G401.6 (cell line): ENCODE data around the gene FBXW5.

Source experiments
- FAIRE-seq: peaks from 2 replicates; lab custom pipeline; 2012; peaks lifted over from hg19 to GRCh38; lab: Jason Lieb, UNC

FBXW5 gene

GRCh38 chr9:136961279-136962065 lies 16.9 kb upstream of the FBXW5 start:
- no peak for FAIRE-seq

GRCh38 chr9:136960938-136961275 lies 16.4 kb upstream of the FBXW5 start:
- FAIRE-seq, result no peak

DNA sequence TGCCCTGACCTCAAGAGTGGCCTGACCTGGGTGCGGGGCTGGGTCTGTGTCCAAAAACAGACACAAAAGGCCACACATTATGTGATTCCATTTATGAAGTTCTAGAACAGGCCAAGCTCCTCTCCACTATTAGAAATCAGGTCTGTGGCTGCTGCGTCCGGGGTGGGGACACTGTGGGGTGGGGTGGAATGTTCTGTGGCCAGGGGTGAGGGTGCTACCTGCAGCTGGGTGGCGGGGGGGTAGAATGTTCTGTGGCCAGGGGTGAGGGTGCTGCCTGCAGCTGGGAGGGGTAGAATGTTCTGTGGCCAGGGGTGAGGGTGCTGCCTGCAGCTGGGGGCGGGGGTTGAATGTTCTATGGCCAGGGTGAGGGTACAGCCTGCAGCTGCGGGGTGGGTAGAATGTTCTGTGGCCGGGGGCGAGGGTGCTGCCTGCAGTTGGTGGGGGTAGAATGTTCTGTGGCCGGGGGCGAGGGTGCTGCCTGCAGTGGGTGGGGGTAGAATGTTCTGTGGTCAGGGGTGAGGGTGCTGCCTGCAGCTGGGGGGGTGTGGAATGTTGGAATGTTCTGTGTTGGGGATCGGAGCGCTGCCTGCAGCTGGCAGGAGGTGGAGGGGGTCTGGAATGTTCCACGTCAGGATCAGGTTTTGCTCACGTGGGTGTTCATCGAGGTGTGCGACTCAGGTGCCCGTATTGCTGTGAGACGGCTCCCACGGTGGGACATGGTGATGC lies 15.8 kb upstream of the FBXW5 start:
- FAIRE-seq, result no peak

DNA sequence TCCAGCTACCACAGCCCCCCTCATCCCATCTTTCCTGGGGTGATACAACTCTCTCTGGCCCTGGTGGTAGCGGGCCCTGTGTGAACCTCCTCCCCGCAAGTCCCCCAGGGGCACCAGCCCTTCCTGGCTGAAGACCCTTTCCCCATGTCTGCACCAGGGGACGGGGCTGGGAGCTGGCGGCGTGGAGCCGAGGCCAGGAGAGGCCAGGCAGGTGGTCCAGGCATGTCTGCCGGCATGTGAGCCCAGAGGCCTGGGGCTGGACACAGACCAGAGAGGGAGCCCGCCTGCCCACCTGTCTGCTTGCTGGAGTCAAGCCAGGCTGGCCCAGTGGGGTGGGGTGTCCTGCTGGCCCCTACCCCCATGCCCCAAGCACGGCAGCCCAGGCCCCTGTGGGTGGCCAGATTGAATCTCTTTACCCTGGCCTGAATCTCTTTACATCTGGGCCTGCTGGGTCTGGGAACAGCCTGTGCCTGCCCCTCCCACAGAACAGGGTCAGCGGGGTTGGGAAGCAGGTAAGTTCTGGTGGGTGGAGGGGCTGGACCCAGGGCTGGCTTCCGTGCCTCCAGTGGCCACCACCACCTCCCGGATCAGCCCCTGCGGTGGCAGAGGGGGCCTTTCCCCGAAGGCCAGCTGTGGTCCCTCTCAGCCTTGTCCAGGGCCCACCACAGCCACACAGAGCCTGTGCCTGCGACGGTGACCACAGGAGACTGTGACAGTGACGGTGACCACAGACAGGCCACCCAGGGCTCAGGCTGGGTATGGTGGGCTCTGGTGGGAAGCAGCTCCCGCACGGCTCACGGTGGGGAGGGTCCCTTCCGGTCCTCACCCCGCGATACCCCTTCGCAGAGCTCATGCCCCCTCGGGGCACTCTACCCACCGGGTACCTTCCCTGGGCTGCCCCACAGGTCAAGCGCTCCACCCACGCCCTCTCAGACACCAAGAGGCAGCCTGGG lies 14.6 kb upstream of the FBXW5 start:
- FAIRE-seq, result no peak

- no peak for FAIRE-seq
Observed at GRCh38 chr9:136958473-136958872, 13.9 kb upstream of the FBXW5 start.

- FAIRE-seq, result no peak
Observed at GRCh38 chr9:136957901-136958300, 13.4 kb upstream of the FBXW5 start.

GRCh38 chr9:136957461-136957860 lies 12.9 kb upstream of the FBXW5 start:
- FAIRE-seq, result no peak

DNA sequence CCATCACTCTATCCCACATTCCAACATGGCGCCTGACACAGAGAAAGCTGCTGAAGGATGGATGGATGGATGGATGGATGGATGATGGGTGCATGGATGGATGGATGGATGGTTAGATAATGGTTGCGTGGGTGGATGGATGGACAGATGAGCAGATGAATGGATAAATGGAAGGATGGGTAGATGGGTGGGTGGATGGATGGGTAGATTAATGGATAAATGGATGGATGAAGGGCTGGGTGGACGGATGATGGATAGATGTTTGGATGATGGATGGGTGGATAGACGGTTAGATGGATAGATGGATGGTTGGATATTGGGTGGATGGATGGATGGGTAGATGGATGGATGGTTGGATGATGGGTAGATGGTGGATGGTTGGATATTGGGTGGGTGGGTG lies 12.1 kb upstream of the FBXW5 start:
- no peak for FAIRE-seq

DNA sequence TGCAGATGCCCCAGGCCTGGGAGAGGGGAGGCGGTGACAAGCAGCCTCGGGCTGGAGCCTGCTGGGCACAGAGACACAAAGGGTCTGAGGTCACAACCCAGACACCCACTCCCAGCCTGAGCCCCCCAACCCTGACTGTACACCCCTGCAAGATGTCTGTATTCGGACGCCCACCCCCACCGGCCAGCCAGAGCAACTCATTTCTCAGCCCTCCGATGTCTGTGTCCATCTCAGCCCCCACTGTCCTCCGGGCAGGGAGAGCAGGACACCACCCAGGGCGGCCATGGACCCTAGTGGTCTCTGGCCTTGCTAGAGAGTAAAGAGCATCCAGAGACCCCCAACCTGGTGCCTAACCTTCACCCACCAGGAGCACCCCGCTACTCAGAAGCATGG lies 11.4 kb upstream of the FBXW5 start:
- no peak for FAIRE-seq

DNA sequence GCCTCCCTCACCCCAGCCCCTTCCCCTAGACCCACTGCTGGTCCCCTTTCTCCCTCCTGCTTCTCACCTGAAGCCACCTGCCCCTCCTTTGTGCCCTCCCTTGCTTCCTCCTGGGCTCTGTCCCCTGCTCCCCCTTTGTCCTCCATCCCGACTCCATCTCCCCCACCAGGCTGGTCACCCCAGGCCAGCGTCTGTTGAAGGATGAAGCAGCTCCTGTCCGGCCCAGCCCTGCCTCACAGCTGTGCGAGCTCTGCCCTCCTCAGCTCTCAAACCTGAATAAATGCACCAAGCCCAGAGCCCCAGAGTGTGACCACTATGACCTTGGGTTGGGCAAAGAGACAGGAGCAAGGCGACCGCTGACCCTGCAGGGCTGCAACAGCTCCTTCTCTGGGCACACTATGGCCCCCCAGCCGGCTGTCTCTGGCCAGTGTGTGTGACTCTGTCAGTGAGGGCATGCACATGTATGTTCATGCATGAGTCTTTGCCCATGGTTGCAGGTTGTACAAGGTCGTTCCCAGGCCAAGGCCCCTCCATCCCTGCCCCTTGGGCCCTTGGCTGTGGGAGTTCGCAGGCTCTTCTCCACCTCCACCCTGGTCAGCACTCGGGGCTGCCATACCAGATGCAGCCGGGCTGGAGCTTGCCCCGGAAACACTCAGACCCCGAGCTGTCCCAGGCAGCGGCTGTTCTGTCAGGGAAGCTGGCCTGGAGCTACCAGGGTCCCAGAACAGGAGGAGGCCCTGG lies 10.8 kb upstream of the FBXW5 start:
- FAIRE-seq, result no peak

DNA sequence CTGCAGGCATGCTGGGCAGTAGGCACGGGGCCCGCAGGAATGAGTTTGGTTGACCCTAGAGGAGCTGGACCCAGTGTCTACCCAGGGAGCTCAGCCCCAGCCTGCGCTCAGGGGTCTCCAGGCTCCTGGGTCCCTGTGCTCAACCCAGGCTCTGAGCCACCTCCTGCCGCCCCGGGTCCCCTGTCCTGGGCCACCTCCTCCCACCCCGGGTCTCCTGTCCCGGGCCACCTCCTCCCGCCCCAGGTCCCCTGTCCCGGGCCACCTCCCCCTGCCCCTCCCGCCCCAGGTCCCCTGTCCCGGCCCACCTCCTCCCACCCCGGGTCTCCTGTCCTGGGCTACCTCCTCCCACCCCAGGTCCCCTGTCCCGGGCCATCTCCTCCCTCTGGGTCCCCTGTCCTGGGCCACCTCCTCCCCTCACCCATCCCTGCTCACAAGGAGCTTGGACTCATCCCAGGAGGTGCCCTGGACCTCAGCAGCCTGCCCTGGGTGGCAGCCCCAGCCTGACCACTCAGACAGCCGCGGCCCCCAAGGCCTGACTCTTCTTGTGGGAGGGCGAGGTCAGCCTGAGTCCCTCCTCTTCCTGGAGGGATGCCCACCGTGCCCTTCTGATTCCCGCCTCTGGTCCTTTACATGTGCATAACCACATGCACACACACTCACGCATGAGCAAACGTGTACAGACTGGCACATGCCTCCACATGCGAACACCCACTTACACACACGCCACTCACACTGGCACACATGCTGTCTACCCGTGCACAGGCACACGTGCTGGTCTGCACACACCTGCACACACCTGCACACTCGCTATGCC lies 9.9 kb upstream of the FBXW5 start:
- FAIRE-seq, result no peak

DNA sequence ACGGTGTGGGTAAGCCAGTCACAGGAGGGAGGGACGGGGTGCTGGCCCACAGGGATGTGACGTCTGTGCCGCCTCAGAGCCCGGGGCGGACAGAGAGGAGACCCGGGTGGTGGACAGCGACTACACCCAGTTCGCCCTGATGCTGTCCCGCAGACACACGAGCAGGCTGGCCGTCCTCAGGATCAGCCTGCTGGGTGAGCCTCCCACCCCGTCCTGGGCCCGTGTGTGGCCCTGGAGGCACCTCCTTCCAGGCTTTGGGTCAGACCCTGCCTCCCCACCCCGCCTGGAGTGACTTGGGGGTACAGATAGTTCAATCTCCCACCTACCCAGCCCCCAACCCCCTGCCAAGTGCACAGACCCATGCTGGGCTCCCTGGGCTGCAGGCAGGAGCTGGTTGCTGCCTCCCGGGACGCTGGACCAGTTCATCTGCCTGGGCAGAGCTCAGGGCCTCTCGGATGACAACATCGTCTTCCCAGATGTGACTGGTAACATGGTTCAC lies 9.3 kb upstream of the FBXW5 start:
- no peak for FAIRE-seq

GRCh38 chr9:136952876-136953770 lies 8.6 kb upstream of the FBXW5 start:
- FAIRE-seq, result no peak

DNA sequence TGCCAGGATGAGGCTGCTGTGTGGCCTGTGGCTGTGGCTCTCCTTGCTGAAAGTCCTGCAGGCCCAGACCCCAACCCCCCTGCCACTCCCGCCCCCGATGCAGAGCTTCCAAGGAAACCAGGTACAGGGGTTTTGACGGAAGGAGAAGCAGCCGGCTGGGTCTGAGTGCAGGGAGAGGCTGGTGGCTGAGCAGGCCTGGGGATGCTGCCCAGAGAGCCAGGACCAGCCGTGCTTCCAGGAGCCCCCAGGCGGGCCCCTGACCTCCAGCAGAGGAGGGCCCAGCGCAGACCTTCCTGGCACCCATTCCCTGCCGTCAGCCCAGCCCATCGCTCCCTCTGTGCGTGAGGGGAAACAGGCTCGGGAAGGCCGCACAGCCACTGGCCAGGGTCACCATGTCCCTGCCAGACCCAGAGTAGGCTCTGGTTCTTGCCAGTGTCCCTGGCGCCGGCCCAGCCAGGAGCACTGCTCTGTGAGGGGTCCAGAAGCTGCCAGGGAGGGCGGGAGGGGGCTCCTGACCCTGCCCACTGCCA lies 7.8 kb upstream of the FBXW5 start:
- FAIRE-seq, result no peak

GRCh38 chr9:136951541-136952320 lies 7.2 kb upstream of the FBXW5 start, which contains the start of gene LCN12:
Gene LCN12, plus strand, starts transcription at chr9:136952273. Its CDS starts 55 bp downstream, at chr9:136952328.
- FAIRE-seq, result no peak

DNA sequence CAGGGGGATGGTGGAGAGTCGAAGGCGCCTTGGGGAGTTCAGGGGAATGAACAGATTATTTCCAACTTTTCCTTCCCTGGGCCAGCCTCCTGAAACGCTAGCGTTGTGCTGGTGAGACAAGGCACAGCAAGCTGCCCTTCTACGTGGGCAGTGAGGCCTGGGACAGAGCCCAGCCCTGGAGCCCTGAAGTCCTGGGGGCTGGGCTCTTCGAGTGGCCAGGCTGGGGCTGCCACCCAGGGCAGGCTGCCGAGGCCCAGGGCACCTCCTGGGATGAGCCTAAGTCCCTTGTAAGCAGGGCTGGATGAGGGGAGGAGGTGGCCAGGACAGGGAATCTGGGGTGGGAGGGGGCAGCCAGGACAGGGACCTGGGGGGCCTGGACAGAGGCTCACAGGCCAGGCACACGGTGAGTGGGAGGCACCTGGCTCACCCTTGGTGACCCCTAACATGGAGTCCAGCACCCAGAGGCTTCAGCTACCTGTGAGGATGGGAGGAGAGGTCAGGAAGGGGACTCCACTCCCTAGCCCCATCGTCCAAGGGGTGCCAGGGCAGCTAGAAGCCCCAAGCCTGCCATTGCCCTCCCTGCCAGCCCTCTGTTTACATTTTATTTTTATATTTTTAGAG lies 6.2 kb upstream of the FBXW5 start:
- FAIRE-seq, result no peak

- FAIRE-seq, result peak; percentile 71
Observed at GRCh38 chr9:136949817-136950655, 5.5 kb upstream of the FBXW5 start.
